Left lung (tissue), 10 donors: Measurements from ENCODE around the gene PMPCA. TPM values are rescaled to one million over a fixed set of nuclear protein-coding genes. Genes with fewer than 3 reads are reported as not detected.

Experiments
- ATAC-seq: fragments of 200-7000 bp; cut with Tn5 transposase; one replicate; pipeline ENCODE4 v1.9.1; 2020; ENCODE audit warnings: moderate library complexity
- DNase-seq, 4 donors: peaks; one replicate each; pipeline ENCODE4 v3.0.0-alpha.2; 2013 to 2020
- H3K27ac ChIP-seq, 2 donors: fragments of 200-600 bp; sonication (generic) in 1 of 2; one replicate each; pipeline versions ENCODE4 v1.5.0 to v1.8.0; 2020 to 2021
- H3K27me3 ChIP-seq, 2 donors: fragments of 200-600 bp; sonication (generic) in 1 of 2; one replicate each; pipeline versions ENCODE4 v1.5.0 to v1.8.0; 2020 to 2021
- H3K36me3 ChIP-seq, 2 donors: fragments of 200-600 bp; sonication (generic) in 1 of 2; one replicate each; pipeline versions ENCODE4 v1.5.0 to v1.8.0; 2020 to 2021
- H3K4me1 ChIP-seq, 2 donors: fragments of 200-600 bp; one replicate each; pipeline ENCODE4 v1.8.0; 2021
- H3K4me3 ChIP-seq, 2 donors: fragments of 200-600 bp; sonication (generic) in 1 of 2; one replicate each; pipeline versions ENCODE4 v1.5.0 to v1.8.0; 2020 to 2021; ENCODE audit warnings: mild to moderate bottlenecking in 1 of 2
- H3K9me3 ChIP-seq, 2 donors: fragments of 200-600 bp; sonication (generic) in 1 of 2; one replicate each; pipeline versions ENCODE4 v1.5.0 to v1.8.0; 2020 to 2021
- intact Hi-C, 2 donors: fragments of 100-400 bp; cut with DNase I; formaldehyde crosslinking; loops; one replicate each; pipeline versions ENCODE4 v1.11.2 to v1.14.2; 2022
- polyA plus RNA-seq, 6 donors: library from polyadenylated mRNA; unstranded; fragments of 120-200 nt; gene quantifications; one replicate each; pipeline ENCODE4 v1.2.1, GENCODE V29; 2013; ENCODE audit not compliant: insufficient read length in 6 of 6
- total RNA-seq, 2 donors: library from RNA; stranded (reverse); fragmentation: NEBNext Ultra II Directional; extraction: Animal tissue kit (Norgen Biotek cat#: 25700); gene quantifications; one replicate each; pipeline ENCODE4 v1.2.1, GENCODE V29; 2021
- TF ChIP-seq, protein P1 (sequence below), 2 donors: fragments of 200-600 bp; sonication (generic) in 1 of 2; IDR thresholded peaks; one replicate each; pipeline versions ENCODE4 v1.5.0 to v1.8.0; 2021; ENCODE audit warnings: antibody characterized with exemption in 2 of 2
- donor health status: DM: no; HTN: yes; CAD: no.
- donor health status: DM: no; HTN: no; CAD: no.

Gene PMPCA
- total and polyA plus RNA-seq, 8 donors = 44.7 to 59.5 (median 53.1) TPM

DNA sequence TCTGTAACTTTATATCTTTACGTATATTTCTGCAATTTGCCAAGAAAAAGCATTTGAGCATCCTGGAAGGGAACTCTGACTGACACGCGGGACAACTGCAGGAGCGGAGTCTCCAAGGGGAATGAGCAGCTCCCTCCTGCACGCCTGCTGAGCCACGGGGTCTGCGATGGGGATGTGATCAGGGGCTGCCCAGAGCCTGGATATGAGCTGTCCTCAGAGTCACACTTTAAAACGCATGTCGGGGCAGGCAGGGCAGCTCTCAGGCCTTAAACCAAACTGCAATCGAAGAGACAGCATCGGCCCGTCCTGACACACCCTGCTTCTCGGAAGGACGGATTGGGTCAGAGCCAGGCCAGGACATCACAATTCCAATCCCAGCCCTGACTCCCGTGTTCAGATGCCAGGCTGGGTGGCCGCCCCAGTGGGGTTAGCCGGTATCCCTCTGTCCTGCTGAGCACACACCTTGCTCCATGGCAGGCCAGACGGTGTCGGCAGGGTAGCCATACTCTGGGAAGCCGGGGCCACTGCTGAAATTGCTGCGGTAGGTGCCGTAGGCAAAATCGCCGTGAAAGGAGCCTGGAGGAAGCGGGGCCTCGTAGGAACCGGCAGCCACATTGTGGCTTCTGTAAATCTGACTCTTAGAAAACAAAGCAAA, 55.2 kb downstream of the PMPCA start:
- H3K27ac ChIP-seq = no peak overlapping the region
- H3K9me3 ChIP-seq = no peaks in the 10 kb centered on the region
- intact Hi-C loops = no loop called here
- no peak overlapping the region for H3K4me3 ChIP-seq
- H3K36me3 ChIP-seq = peaks cover 0 to 100% of the 10 kb centered on the region in 2 donors
- H3K27me3 ChIP-seq = no peaks in the 10 kb centered on the region
- no peak for ATAC-seq
- no peaks in the 10 kb centered on the region for H3K4me1 ChIP-seq
- no peak for DNase-seq
- TF ChIP-seq, protein P1, sequence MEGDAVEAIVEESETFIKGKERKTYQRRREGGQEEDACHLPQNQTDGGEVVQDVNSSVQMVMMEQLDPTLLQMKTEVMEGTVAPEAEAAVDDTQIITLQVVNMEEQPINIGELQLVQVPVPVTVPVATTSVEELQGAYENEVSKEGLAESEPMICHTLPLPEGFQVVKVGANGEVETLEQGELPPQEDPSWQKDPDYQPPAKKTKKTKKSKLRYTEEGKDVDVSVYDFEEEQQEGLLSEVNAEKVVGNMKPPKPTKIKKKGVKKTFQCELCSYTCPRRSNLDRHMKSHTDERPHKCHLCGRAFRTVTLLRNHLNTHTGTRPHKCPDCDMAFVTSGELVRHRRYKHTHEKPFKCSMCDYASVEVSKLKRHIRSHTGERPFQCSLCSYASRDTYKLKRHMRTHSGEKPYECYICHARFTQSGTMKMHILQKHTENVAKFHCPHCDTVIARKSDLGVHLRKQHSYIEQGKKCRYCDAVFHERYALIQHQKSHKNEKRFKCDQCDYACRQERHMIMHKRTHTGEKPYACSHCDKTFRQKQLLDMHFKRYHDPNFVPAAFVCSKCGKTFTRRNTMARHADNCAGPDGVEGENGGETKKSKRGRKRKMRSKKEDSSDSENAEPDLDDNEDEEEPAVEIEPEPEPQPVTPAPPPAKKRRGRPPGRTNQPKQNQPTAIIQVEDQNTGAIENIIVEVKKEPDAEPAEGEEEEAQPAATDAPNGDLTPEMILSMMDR (IDR thresholded peaks at IDR 0.05) = no peak

GRCh38 chr9:136466155-136466541, 55.7 kb downstream of the PMPCA start:
- no peak for DNase-seq
- peaks cover 0 to 100% of the 10 kb centered on the region in 2 donors for H3K36me3 ChIP-seq
- no peaks in the 10 kb centered on the region for H3K9me3 ChIP-seq
- intact Hi-C loops = no loop called here
- ATAC-seq = no peak
- H3K27ac ChIP-seq = no peak overlapping the region
- no peak overlapping the region for H3K4me3 ChIP-seq
- H3K4me1 ChIP-seq = no peaks in the 10 kb centered on the region
- TF ChIP-seq, protein P1 (IDR thresholded peaks at IDR 0.05) = no peak
- H3K27me3 ChIP-seq = no peaks in the 10 kb centered on the region

DNA sequence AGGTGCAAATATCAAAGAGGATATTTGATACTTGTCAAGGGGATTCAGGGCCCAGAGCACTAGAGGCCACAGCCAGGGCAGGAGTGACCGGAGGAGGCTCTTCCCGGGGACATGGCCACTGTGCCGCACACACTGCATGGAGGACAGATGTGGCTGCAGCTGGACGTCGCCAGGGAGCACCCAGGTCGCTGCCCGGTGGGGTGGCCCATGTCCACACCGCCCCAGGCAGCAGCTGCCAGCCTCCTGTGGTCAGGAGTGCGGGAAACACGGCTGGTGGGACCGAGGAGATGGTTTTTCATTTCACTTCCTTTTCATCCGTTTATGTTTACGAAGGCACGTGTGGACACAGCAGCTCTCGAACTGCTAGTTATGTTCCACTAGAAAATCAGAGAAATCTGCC, 57.3 kb downstream of the PMPCA start:
- H3K27me3 ChIP-seq = no peaks in the 10 kb centered on the region
- TF ChIP-seq, protein P1 (IDR thresholded peaks at IDR 0.05) = no peak
- H3K4me1 ChIP-seq = no peaks in the 10 kb centered on the region
- DNase-seq (no peak), ATAC-seq (no peak)
- H3K36me3 ChIP-seq = peaks cover 0 to 100% of the 10 kb centered on the region in 2 donors
- intact Hi-C loops = no loop called here
- no peaks in the 10 kb centered on the region for H3K9me3 ChIP-seq
- H3K4me3 ChIP-seq = no peak overlapping the region
- H3K27ac ChIP-seq = no peak overlapping the region

DNA sequence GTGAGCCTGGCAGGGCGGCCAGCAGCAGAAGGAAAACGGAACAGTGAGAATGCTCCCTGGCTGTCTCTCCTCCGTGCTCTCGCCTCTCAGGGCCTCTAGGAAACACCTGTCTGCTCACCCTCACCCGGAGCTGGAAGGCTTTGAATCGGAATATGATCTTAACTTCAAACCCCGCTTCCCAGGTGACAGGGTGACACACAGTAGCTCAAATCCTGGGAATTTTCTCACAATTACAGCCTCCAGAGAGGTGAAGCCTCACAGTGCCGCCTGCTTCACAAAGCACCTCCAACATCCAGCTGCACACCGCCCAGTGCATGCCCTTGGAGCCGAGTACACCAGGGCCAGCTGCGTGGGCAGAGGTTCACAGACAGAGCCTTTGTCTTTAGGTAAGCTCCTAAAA, 59.9 kb downstream of the PMPCA start:
- intact Hi-C loops = no loop called here
- Histone ChIP-seq H3K36me3 (peaks cover 0 to 100% of the 10 kb centered on the region in 2 donors), H3K4me3 (no peak overlapping the region), H3K9me3 (no peaks in the 10 kb centered on the region), H3K4me1 (no peaks in the 10 kb centered on the region), H3K27me3 (no peaks in the 10 kb centered on the region), H3K27ac (no peak overlapping the region)
- no peak for DNase-seq
- no peak for ATAC-seq
- TF ChIP-seq, protein P1 (IDR thresholded peaks at IDR 0.05) = no peak

- intact Hi-C loops = no loop called here
- no peak for ATAC-seq
Measured at GRCh38 chr9:136470792-136471469, 60.5 kb downstream of the PMPCA start.

More at GRCh38 chr9:136470792-136471469, 60.5 kb downstream of the PMPCA start:
- TF ChIP-seq, protein P1 (IDR thresholded peaks at IDR 0.05) = no peak
- no peak for DNase-seq
- no peaks in the 10 kb centered on the region for H3K4me1 ChIP-seq
- no peak overlapping the region for H3K27ac ChIP-seq
- H3K4me3 ChIP-seq = no peak overlapping the region
- H3K27me3 ChIP-seq = no peaks in the 10 kb centered on the region
- H3K36me3 ChIP-seq = peaks cover 0 to 100% of the 10 kb centered on the region in 2 donors
- H3K9me3 ChIP-seq = no peaks in the 10 kb centered on the region
